Measurements from ENCODE around the gene DDX49. TPM values are rescaled to one million over a fixed set of nuclear protein-coding genes. Genes with fewer than 3 reads are reported as not detected.

The DDX49 gene
- total and polyA plus RNA-seq, 4 donors = 13.2 to 36.1 (median 29.2) TPM

DNA sequence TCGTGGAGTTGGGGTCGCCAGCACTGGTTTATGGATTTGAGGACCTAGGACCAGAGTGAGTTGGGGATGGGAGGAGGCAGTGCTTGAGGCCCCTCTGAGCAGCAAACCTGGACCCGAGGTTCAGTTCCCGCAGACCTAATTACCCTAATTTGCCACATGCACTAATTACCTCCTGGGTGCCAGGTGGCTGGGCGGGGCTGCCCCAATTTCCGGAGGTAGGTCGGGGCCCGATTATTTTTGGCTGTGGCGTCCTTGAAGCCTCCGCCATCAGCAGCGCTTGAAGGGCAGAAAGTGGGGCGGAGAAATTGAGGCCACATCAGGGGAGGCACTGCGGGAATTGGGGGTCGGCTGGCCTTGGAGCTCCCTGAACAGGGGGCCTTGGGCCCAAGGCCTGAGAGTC is 27.4 kb downstream of the DDX49 start:
- Histone ChIP-seq H3K4me1 (ENCODE audit: control insufficient read depth in 4 of 4, insufficient read depth in 4 of 4, low read length in 3 of 4) (no peaks in the 10 kb centered on the region), H3K9ac (ENCODE audit: low read depth in 1 of 2, low read length in 2 of 2) (no peak overlapping the region), H3K27me3 (ENCODE audit: control insufficient read depth in 4 of 4, insufficient read depth in 4 of 4, low read length in 3 of 4) (no peaks in the 10 kb centered on the region), H3K9me3 (ENCODE audit: control insufficient read depth in 4 of 4, low read length in 3 of 4) (no peaks in the 10 kb centered on the region), H3K27ac (ENCODE audit: low read depth in 1 of 2, low read length in 2 of 2) (no peak overlapping the region), H3K4me3 (ENCODE audit: low read depth in 1 of 3, low read length in 3 of 3) (no peak overlapping the region), H3K36me3 (ENCODE audit: control insufficient read depth in 4 of 4, insufficient read depth in 3 of 4, low read depth in 1 of 4, low read length in 3 of 4) (no peaks in the 10 kb centered on the region)
- TF ChIP-seq JUND (IDR thresholded peaks at IDR 0.05) = no peak
- TF ChIP-seq MAX (IDR thresholded peaks at IDR 0.05) = no peak
- TF ChIP-seq HNF4A (conservative IDR thresholded peaks at IDR 0.05) = no peak
- no peak for TF ChIP-seq CTCF (IDR thresholded peaks at IDR 0.05; ENCODE audit: low read depth, low read length, missing input control)
- no peak for TF ChIP-seq RXRA (IDR thresholded peaks at IDR 0.05)
- no peak for TF ChIP-seq ZBTB33 (IDR thresholded peaks at IDR 0.05)
- TF ChIP-seq, protein P1, sequence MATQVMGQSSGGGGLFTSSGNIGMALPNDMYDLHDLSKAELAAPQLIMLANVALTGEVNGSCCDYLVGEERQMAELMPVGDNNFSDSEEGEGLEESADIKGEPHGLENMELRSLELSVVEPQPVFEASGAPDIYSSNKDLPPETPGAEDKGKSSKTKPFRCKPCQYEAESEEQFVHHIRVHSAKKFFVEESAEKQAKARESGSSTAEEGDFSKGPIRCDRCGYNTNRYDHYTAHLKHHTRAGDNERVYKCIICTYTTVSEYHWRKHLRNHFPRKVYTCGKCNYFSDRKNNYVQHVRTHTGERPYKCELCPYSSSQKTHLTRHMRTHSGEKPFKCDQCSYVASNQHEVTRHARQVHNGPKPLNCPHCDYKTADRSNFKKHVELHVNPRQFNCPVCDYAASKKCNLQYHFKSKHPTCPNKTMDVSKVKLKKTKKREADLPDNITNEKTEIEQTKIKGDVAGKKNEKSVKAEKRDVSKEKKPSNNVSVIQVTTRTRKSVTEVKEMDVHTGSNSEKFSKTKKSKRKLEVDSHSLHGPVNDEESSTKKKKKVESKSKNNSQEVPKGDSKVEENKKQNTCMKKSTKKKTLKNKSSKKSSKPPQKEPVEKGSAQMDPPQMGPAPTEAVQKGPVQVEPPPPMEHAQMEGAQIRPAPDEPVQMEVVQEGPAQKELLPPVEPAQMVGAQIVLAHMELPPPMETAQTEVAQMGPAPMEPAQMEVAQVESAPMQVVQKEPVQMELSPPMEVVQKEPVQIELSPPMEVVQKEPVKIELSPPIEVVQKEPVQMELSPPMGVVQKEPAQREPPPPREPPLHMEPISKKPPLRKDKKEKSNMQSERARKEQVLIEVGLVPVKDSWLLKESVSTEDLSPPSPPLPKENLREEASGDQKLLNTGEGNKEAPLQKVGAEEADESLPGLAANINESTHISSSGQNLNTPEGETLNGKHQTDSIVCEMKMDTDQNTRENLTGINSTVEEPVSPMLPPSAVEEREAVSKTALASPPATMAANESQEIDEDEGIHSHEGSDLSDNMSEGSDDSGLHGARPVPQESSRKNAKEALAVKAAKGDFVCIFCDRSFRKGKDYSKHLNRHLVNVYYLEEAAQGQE (IDR thresholded peaks at IDR 0.05) = no peak
- TF ChIP-seq SP1 (IDR thresholded peaks at IDR 0.05) = no peak
- no peak for TF ChIP-seq RAD21 (IDR thresholded peaks at IDR 0.05)
- TF ChIP-seq EGR1 (IDR thresholded peaks at IDR 0.05; ENCODE audit: low read depth in 2 of 2) = no peak
- TF ChIP-seq TAF1 (conservative IDR thresholded peaks at IDR 0.05) = no peak
- no peak for TF ChIP-seq ATF3 (IDR thresholded peaks at IDR 0.05)
- no peak for TF ChIP-seq NR2F2 (IDR thresholded peaks at IDR 0.05)
- no peak for TF ChIP-seq YY1 (IDR thresholded peaks at IDR 0.05)
- 83% methylated on average over 14 of the region's 14 CpGs for WGBS
- DNase-seq (ENCODE audit: low spot score) = no peak
